WERI-Rb-1 (cell line): Measurements from ENCODE around the gene EBF3.
A peak's percentile ranks its signal among the peaks of the same experiment; 100 is the strongest.

Experiments used
- DNase-seq: peaks from one replicate; pipeline ENCODE4 v3.0.0-alpha.2; 2020
- H3K27ac ChIP-seq: fragments of 250-450 bp; sonication (Bioruptor Pico); 2 replicates; pipeline ENCODE4 v1.5.1; 2020; ENCODE audit warnings: mild to moderate bottlenecking, moderate library complexity
- H3K27me3 ChIP-seq: fragments of 250-450 bp; sonication (Bioruptor Pico); 2 replicates; pipeline ENCODE4 v1.5.1; 2021; ENCODE audit warnings: mild to moderate bottlenecking, low read depth, moderate library complexity; ENCODE audit not compliant: insufficient read depth, severe bottlenecking
- H3K36me3 ChIP-seq: fragments of 250-450 bp; sonication (Bioruptor Pico); 2 replicates; pipeline ENCODE4 v1.5.1; 2020; ENCODE audit warnings: mild to moderate bottlenecking, moderate library complexity
- H3K4me3 ChIP-seq: 2 replicates; pipeline ENCODE4 v1.5.1; 2011; ENCODE audit warnings: low read depth, mild to moderate bottlenecking, control low read depth, low read length
- H3K9me3 ChIP-seq: fragments of 250-450 bp; sonication (Bioruptor Pico); 2 replicates; pipeline ENCODE4 v1.5.1; 2021; ENCODE audit warnings: mild to moderate bottlenecking, moderate library complexity; ENCODE audit not compliant: severe bottlenecking
- CTCF ChIP-seq: IDR thresholded peaks from 2 replicates; pipeline ENCODE4 v1.5.1; 2011; ENCODE audit warnings: low read depth, mild to moderate bottlenecking, control low read depth, inconsistent platforms, low read length

EBF3 gene

DNA sequence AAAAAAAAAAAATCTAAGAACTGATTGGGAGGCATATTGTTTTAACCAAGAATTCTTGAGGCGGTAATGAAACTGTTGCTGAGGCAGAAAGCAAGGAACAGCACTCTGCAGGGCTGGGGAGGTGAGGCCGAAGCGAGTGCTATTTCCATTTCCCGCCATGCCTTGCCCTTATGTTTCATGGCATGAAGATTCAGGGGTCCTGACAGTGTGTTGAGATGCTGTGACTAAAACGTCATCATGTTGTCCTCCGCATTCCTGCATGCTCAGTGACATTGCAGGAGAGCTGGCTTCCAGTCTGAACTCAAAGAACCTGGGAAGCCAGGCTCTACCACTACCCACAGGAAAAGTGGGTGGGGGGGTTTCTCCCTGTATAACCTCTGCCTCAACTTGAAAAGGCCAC lies 85.2 kb downstream of the EBF3 start:
- no peak for TF ChIP-seq CTCF
- H3K27me3 ChIP-seq: no peaks in the 10 kb centered on the region
- DNase-seq: no peak
- H3K4me3 ChIP-seq: no peak overlapping the region
- no peaks in the 10 kb centered on the region for H3K9me3 ChIP-seq
- H3K36me3 ChIP-seq: no peaks in the 10 kb centered on the region
- no peak overlapping the region for H3K27ac ChIP-seq

- DNase-seq: peak; percentile 47
Observed at GRCh38 chr10:129877773-129878371, 86.2 kb downstream of the EBF3 start.

GRCh38 chr10:129876838-129877237 lies 87.2 kb downstream of the EBF3 start:
- no peak for DNase-seq
- no peak overlapping the region for H3K4me3 ChIP-seq
- no peaks in the 10 kb centered on the region for H3K36me3 ChIP-seq
- H3K27me3 ChIP-seq: no peaks in the 10 kb centered on the region
- TF ChIP-seq CTCF: no peak
- no peak overlapping the region for H3K27ac ChIP-seq
- no peaks in the 10 kb centered on the region for H3K9me3 ChIP-seq

More at GRCh38 chr10:129877773-129878371, 86.2 kb downstream of the EBF3 start:
- Histone ChIP-seq H3K27me3 (no peaks in the 10 kb centered on the region), H3K27ac (no peak overlapping the region), H3K4me3 (no peak overlapping the region), H3K9me3 (no peaks in the 10 kb centered on the region), H3K36me3 (no peaks in the 10 kb centered on the region)
- TF ChIP-seq CTCF: peak; percentile 67

GRCh38 chr10:129875993-129876726 lies 87.9 kb downstream of the EBF3 start:
- no peak for DNase-seq
- TF ChIP-seq CTCF: no peak
- no peaks in the 10 kb centered on the region for H3K9me3 ChIP-seq
- H3K27ac ChIP-seq: no peak overlapping the region
- H3K36me3 ChIP-seq: no peaks in the 10 kb centered on the region
- H3K4me3 ChIP-seq: no peak overlapping the region
- H3K27me3 ChIP-seq: no peaks in the 10 kb centered on the region

GRCh38 chr10:129873351-129873750 lies 90.7 kb downstream of the EBF3 start:
- no peaks in the 10 kb centered on the region for H3K9me3 ChIP-seq
- no peak for DNase-seq
- TF ChIP-seq CTCF: no peak
- no peaks in the 10 kb centered on the region for H3K36me3 ChIP-seq
- H3K27me3 ChIP-seq: no peaks in the 10 kb centered on the region
- peak overlapping the region; percentile 99 for H3K27ac ChIP-seq
- H3K4me3 ChIP-seq: no peak overlapping the region
